Measurements from ENCODE around the gene SDHB.

Gene SDHB

GRCh38 chr1:17053685-17054410 lies at the start of gene SDHB:
TSS of gene SDHB (minus strand) at chr1:17054032. CDS start at chr1:17054019, 13 bp downstream.
- peak; percentile 94 for DNase-seq

- DNase-seq, result no peak
Measured at GRCh38 chr1:17102232-17102631, 48.4 kb upstream of the SDHB start.

GRCh38 chr1:17101261-17101660 lies 47.4 kb upstream of the SDHB start:
- no peak for DNase-seq

- no peak for DNase-seq
Measured at GRCh38 chr1:17099616-17100340, 45.9 kb upstream of the SDHB start.

- peak; percentile 27 for DNase-seq
Measured at GRCh38 chr1:17098446-17099317, 44.9 kb upstream of the SDHB start.

GRCh38 chr1:17097787-17098186 lies 44.0 kb upstream of the SDHB start:
- DNase-seq, result no peak

- no peak for DNase-seq
Measured at GRCh38 chr1:17097147-17097546, 43.3 kb upstream of the SDHB start.

GRCh38 chr1:17096584-17096983 lies 42.8 kb upstream of the SDHB start:
- no peak for DNase-seq

GRCh38 chr1:17095141-17095540 lies 41.3 kb upstream of the SDHB start:
- DNase-seq, result no peak

GRCh38 chr1:17094664-17095063 lies 40.8 kb upstream of the SDHB start:
- no peak for DNase-seq

GRCh38 chr1:17093822-17094393 lies 40.1 kb upstream of the SDHB start:
- no peak for DNase-seq

- no peak for DNase-seq
Measured at GRCh38 chr1:17091252-17091651, 37.4 kb upstream of the SDHB start.

GRCh38 chr1:17089506-17089905 lies 35.7 kb upstream of the SDHB start:
- no peak for DNase-seq

GRCh38 chr1:17086751-17087150 lies 32.9 kb upstream of the SDHB start:
- DNase-seq, result no peak

- DNase-seq, result no peak
Measured at GRCh38 chr1:17084787-17085186, 31.0 kb upstream of the SDHB start.

- DNase-seq, result no peak
Measured at GRCh38 chr1:17082761-17083160, 28.9 kb upstream of the SDHB start.

GRCh38 chr1:17081439-17081838 lies 27.6 kb upstream of the SDHB start:
- no peak for DNase-seq

- no peak for DNase-seq
Measured at GRCh38 chr1:17080880-17081279, 27.0 kb upstream of the SDHB start.

- DNase-seq, result no peak
Measured at GRCh38 chr1:17080085-17080759, 26.4 kb upstream of the SDHB start.

- DNase-seq, result no peak
Measured at GRCh38 chr1:17078991-17079868, 25.4 kb upstream of the SDHB start.

- peak; percentile 56 for DNase-seq
Measured at GRCh38 chr1:17075470-17076255, 21.8 kb upstream of the SDHB start.
